Astrocyte (in vitro differentiated cells and primary cell): ENCODE results near the gene BAIAP3. TPM values are rescaled to one million over a fixed set of nuclear protein-coding genes. Genes with fewer than 3 reads are reported as not detected.

ENCODE experiments used
- DNase-seq: peaks from one replicate; pipeline ENCODE4 v3.0.0-alpha.2; 2010; ENCODE audit warnings: low read depth
- FAIRE-seq: peaks from 2 replicates; lab custom pipeline; 2011; peaks lifted over from hg19 to GRCh38; lab: Jason Lieb, UNC
- H2AFZ ChIP-seq: 2 replicates; pipeline ENCODE4 v1.6.0; 2012; ENCODE audit warnings: low read depth, low read length, inconsistent platforms
- H3K27ac ChIP-seq: 2 replicates; pipeline ENCODE4 v1.5.1; 2011; ENCODE audit warnings: low read depth, low read length, inconsistent platforms
- H3K27me3 ChIP-seq: 2 replicates; pipeline ENCODE4 v1.6.0; 2011; ENCODE audit warnings: low read length, inconsistent platforms; ENCODE audit not compliant: insufficient read depth
- H3K36me3 ChIP-seq: 2 replicates; pipeline ENCODE4 v1.5.1; 2011; ENCODE audit warnings: low read length, inconsistent platforms; ENCODE audit not compliant: insufficient read depth
- H3K4me1 ChIP-seq: 2 replicates; pipeline ENCODE4 v1.5.1; 2011; ENCODE audit warnings: low read length, inconsistent platforms; ENCODE audit not compliant: insufficient read depth
- H3K4me2 ChIP-seq: 2 replicates; pipeline ENCODE4 v1.6.0; 2012; ENCODE audit warnings: low read length, inconsistent platforms
- H3K4me3 ChIP-seq: 2 replicates; pipeline ENCODE4 v1.5.1; 2011; ENCODE audit warnings: low read depth, mild to moderate bottlenecking, low read length, inconsistent platforms; ENCODE audit not compliant: insufficient read depth
- H3K79me2 ChIP-seq: 2 replicates; pipeline ENCODE4 v1.6.0; 2012; ENCODE audit warnings: mild to moderate bottlenecking, low read length, inconsistent platforms; ENCODE audit not compliant: insufficient read depth
- H3K9ac ChIP-seq: 2 replicates; pipeline ENCODE4 v1.6.0; 2012; ENCODE audit warnings: mild to moderate bottlenecking, low read length, inconsistent platforms
- H3K9me3 ChIP-seq: 2 replicates; pipeline ENCODE4 v1.5.1; 2012; ENCODE audit warnings: low read depth, mild to moderate bottlenecking, low read length, inconsistent platforms; ENCODE audit not compliant: insufficient read depth
- H4K20me1 ChIP-seq: 2 replicates; pipeline ENCODE4 v1.6.0; 2012; ENCODE audit warnings: low read length, inconsistent platforms; ENCODE audit not compliant: insufficient read depth
- H3K27ac Mint-ChIP-seq: one replicate; pipeline ENCODE4 v1.8.0; 2021; ENCODE audit warnings: mild to moderate bottlenecking, mixed read lengths; ENCODE audit not compliant: unreplicated experiment
- H3K27me3 Mint-ChIP-seq: one replicate; pipeline ENCODE4 v1.8.0; 2021; ENCODE audit warnings: low read depth, mixed read lengths; ENCODE audit not compliant: unreplicated experiment
- H3K36me3 Mint-ChIP-seq: one replicate; pipeline ENCODE4 v1.8.0; 2021; ENCODE audit warnings: low read depth, mixed read lengths; ENCODE audit not compliant: unreplicated experiment
- H3K4me1 Mint-ChIP-seq: one replicate; pipeline ENCODE4 v1.8.0; 2021; ENCODE audit warnings: low read depth, mixed read lengths; ENCODE audit not compliant: unreplicated experiment
- H3K4me3 Mint-ChIP-seq: one replicate; pipeline ENCODE4 v1.8.0; 2021; ENCODE audit warnings: mild to moderate bottlenecking, moderate library complexity, mixed read lengths; ENCODE audit not compliant: unreplicated experiment
- H3K9me3 Mint-ChIP-seq: one replicate; pipeline ENCODE4 v1.8.0; 2021; ENCODE audit warnings: mild to moderate bottlenecking, mixed read lengths; ENCODE audit not compliant: unreplicated experiment
- EZH2 ChIP-seq: IDR thresholded peaks from 2 replicates; pipeline ENCODE4 v1.6.1; 2012; ENCODE audit warnings: mild to moderate bottlenecking, low read length, inconsistent platforms; ENCODE audit not compliant: insufficient read depth
- total RNA-seq: library from RNA; stranded (reverse); gene quantifications from 2 replicates; pipeline ENCODE4 v1.2.1, GENCODE V29; 2021
- TF ChIP-seq, protein P1 (sequence below): IDR thresholded peaks from 2 replicates; pipeline ENCODE4 v1.5.1; 2011; ENCODE audit warnings: low read depth, mild to moderate bottlenecking, inconsistent platforms, low read length, moderate library complexity; ENCODE audit not compliant: insufficient read depth

The BAIAP3 gene
- total RNA-seq, 1 donor from 2014 or later = 2.6 TPM

DNA sequence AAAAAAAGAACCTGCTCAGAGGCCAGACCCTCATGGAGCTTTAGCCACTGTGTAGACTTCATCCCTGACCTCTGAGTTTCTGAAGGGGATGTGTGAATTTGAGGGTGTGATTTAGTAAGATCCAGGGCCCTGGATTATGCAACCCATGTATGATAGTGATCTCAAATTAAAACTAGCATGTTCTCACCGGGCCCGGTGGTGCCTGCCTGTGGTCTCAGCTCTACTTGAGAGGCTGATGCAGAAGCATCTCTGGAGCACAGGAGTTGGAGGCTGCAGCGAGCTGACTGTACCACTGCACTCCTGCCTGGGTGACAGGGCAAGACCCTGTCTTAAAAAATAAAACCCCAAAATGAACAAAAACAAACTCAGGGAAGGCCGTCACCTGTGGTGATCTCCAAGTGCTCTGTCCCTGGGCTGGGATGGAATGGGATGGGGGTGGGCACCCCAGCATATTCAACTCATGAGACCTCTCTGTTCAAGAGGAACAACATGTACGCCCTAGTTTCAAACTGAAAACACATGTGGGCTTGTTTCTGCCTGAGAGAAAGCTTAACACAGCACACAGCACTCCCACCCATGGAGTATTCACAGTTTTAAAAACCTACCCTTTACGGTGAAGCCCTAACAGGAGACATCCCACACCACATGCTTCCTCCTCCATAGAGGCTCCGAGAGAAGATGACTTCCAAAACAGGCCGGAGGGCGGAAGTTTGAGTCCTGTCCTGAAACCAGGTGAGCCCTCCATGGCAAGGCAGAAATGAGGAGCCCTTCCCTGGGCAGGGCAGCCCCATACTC lies 48.4 kb downstream of the BAIAP3 start:
- no peak overlapping the region for H3K27ac ChIP-seq
- H3K4me1 ChIP-seq = peaks cover 11% of the 10 kb centered on the region
- Mint-ChIP-seq H3K4me3 (no peak overlapping the region), H3K27ac (no peak overlapping the region), H3K27me3 (peaks cover 3% of the 10 kb centered on the region), H3K4me1 (peaks cover 2% of the 10 kb centered on the region), H3K36me3 (peaks cover 10% of the 10 kb centered on the region), H3K9me3 (no peaks in the 10 kb centered on the region)
- peaks cover 5% of the 10 kb centered on the region for H3K79me2 ChIP-seq
- H3K9ac ChIP-seq = no peak overlapping the region
- no peaks in the 10 kb centered on the region for H3K9me3 ChIP-seq
- no peak overlapping the region for H2AFZ ChIP-seq
- H3K27me3 ChIP-seq = no peaks in the 10 kb centered on the region
- no peak for FAIRE-seq
- no peak overlapping the region for H3K4me3 ChIP-seq
- H3K4me2 ChIP-seq = no peak overlapping the region
- TF ChIP-seq, protein P1, sequence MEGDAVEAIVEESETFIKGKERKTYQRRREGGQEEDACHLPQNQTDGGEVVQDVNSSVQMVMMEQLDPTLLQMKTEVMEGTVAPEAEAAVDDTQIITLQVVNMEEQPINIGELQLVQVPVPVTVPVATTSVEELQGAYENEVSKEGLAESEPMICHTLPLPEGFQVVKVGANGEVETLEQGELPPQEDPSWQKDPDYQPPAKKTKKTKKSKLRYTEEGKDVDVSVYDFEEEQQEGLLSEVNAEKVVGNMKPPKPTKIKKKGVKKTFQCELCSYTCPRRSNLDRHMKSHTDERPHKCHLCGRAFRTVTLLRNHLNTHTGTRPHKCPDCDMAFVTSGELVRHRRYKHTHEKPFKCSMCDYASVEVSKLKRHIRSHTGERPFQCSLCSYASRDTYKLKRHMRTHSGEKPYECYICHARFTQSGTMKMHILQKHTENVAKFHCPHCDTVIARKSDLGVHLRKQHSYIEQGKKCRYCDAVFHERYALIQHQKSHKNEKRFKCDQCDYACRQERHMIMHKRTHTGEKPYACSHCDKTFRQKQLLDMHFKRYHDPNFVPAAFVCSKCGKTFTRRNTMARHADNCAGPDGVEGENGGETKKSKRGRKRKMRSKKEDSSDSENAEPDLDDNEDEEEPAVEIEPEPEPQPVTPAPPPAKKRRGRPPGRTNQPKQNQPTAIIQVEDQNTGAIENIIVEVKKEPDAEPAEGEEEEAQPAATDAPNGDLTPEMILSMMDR = no peak
- TF ChIP-seq EZH2 = no peak
- no peaks in the 10 kb centered on the region for H3K36me3 ChIP-seq
- peaks cover 14% of the 10 kb centered on the region for H4K20me1 ChIP-seq
- no peak for DNase-seq

DNA sequence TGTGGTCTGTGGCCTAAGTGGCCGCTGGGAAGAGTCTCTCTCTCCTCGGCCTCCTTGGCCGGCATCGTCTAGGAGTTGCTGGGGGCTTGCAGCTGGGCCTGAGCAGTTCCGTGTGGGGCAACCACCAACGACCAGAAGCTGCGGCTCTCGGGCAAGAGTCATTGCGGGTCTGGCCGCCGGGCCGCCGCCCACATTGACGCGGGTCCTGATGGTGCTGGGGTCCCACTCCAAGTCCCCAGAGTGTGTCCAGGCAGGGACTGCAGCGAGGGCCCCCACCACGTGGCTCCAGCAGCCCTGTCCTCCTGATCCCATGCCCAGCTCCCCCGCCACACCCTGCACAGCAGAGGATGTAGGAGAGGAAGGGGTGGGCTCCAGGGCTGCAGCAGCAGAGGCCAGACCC lies 50.1 kb downstream of the BAIAP3 start:
- H3K9me3 Mint-ChIP-seq = no peaks in the 10 kb centered on the region
- peaks cover 2% of the 10 kb centered on the region for H3K27me3 Mint-ChIP-seq
- TF ChIP-seq, protein P1 = no peak
- TF ChIP-seq EZH2 = no peak
- no peaks in the 10 kb centered on the region for H3K27me3 ChIP-seq
- H3K9ac ChIP-seq = no peak overlapping the region
- no peak for FAIRE-seq
- H3K4me1 Mint-ChIP-seq = no peaks in the 10 kb centered on the region
- no peak overlapping the region for H2AFZ ChIP-seq
- H3K36me3 Mint-ChIP-seq = peaks cover 7% of the 10 kb centered on the region
- no peak overlapping the region for H3K4me3 Mint-ChIP-seq
- no peaks in the 10 kb centered on the region for H3K9me3 ChIP-seq
- H4K20me1 ChIP-seq = peaks cover 2% of the 10 kb centered on the region
- no peak overlapping the region for H3K4me2 ChIP-seq
- H3K36me3 ChIP-seq = no peaks in the 10 kb centered on the region
- no peak overlapping the region for H3K27ac ChIP-seq
- no peak for DNase-seq
- peaks cover 2% of the 10 kb centered on the region for H3K79me2 ChIP-seq
- peaks cover 8% of the 10 kb centered on the region for H3K4me1 ChIP-seq
- H3K27ac Mint-ChIP-seq = no peak overlapping the region
- no peak overlapping the region for H3K4me3 ChIP-seq

DNA sequence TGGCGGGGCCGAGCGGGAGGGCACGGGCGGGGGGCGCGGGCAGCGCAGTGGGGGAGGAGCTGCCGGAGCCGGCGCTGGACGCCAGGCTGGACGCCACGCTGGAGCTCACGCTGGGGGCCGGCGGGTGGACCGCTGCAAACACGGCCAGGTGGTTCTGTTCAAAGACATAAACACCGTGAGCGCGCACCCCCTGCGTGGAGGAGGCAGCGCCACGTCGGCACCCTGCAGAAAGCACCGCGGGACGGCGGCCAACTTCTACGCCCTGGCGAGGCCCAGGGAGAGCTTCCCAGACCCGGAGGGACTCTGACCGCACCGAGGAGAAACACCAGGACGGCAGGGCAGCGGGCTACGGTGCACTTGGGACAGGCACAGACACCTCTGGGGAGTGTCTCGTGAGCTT lies 51.8 kb downstream of the BAIAP3 start:
- no peaks in the 10 kb centered on the region for H3K4me1 ChIP-seq
- H2AFZ ChIP-seq = no peak overlapping the region
- no peak for TF ChIP-seq EZH2
- TF ChIP-seq, protein P1 = no peak

More for the DNA sequence above, 51.8 kb downstream of the BAIAP3 start:
- Histone ChIP-seq H3K79me2 (no peaks in the 10 kb centered on the region), H3K9ac (no peak overlapping the region), H3K27ac (no peak overlapping the region), H4K20me1 (no peaks in the 10 kb centered on the region), H3K27me3 (no peaks in the 10 kb centered on the region), H3K4me3 (no peak overlapping the region), H3K36me3 (no peaks in the 10 kb centered on the region), H3K4me2 (no peak overlapping the region), H3K9me3 (no peaks in the 10 kb centered on the region)
- Mint-ChIP-seq H3K36me3 (peaks cover 7% of the 10 kb centered on the region), H3K4me3 (no peak overlapping the region), H3K27me3 (no peaks in the 10 kb centered on the region), H3K4me1 (no peaks in the 10 kb centered on the region), H3K27ac (no peak overlapping the region), H3K9me3 (no peaks in the 10 kb centered on the region)
- no peak for FAIRE-seq
- no peak for DNase-seq
